Heart left ventricle (tissue), 16 donors: Measurements from ENCODE around the gene PTP4A1. TPM values are rescaled to one million over a fixed set of nuclear protein-coding genes. Genes with fewer than 3 reads are reported as not detected.

Source experiments
- ATAC-seq, 4 donors: fragments of 200-7000 bp; cut with Tn5 transposase; one replicate each; pipeline ENCODE4 v1.9.1; 2020 to 2022; ENCODE audit warnings: moderate library complexity in 4 of 4, mild to moderate bottlenecking in 3 of 4, moderate number of reproducible peaks in 1 of 4
- DNase-seq, 5 donors: peaks; one replicate each; pipeline ENCODE4 v3.0.0-alpha.2; 2020
- H3K27ac ChIP-seq, 12 donors: fragments of 200-600 bp; sonication (generic) in 4 of 12; one replicate each; pipeline versions ENCODE4 v1.5.0 to v1.8.0; 2016 to 2022; ENCODE audit warnings: mild to moderate bottlenecking in 2 of 12
- H3K27me3 ChIP-seq, 9 donors: fragments of 200-600 bp; sonication (generic) in 2 of 9; one replicate each; pipeline versions ENCODE4 v1.5.1 to v1.8.0; 2016 to 2022; ENCODE audit warnings: mild to moderate bottlenecking in 3 of 9
- H3K36me3 ChIP-seq, 9 donors: fragments of 200-600 bp; sonication (generic) in 2 of 9; one replicate each; pipeline versions ENCODE4 v1.5.0 to v1.8.0; 2018 to 2022; ENCODE audit warnings: mild to moderate bottlenecking in 2 of 9
- H3K4me1 ChIP-seq, 12 donors: fragments of 200-600 bp; sonication (generic) in 4 of 12; one replicate each; pipeline versions ENCODE4 v1.5.0 to v1.8.0; 2016 to 2022; ENCODE audit warnings: mild to moderate bottlenecking in 3 of 12
- H3K4me3 ChIP-seq, 12 donors: fragments of 200-600 bp; sonication (generic) in 4 of 12; one replicate each; pipeline versions ENCODE4 v1.5.0 to v1.8.0; 2017 to 2022; ENCODE audit warnings: mild to moderate bottlenecking in 9 of 12, moderate library complexity in 4 of 12
- H3K9me3 ChIP-seq, 12 donors: fragments of 200-600 bp; sonication (generic) in 4 of 12; one replicate each; pipeline versions ENCODE4 v1.5.0 to v1.8.0; 2016 to 2022; ENCODE audit warnings: mild to moderate bottlenecking in 1 of 12
- CTCF ChIP-seq, 12 donors: fragments of 200-600 bp; sonication (generic) in 4 of 12; IDR thresholded peaks; one replicate each; pipeline versions ENCODE4 v1.5.0 to v1.8.0; 2018 to 2022; ENCODE audit warnings: antibody characterized with exemption in 12 of 12, mild to moderate bottlenecking in 5 of 12
- POLR2A ChIP-seq, 2 donors: fragments of 450-650 bp; IDR thresholded peaks; one replicate each; pipeline ENCODE4 v1.6.1; 2017; ENCODE audit warnings: antibody characterized with exemption in 2 of 2, mild to moderate bottlenecking in 2 of 2, moderate library complexity in 2 of 2
- WGBS, 4 donors: extraction: QIAGEN DNeasy Blood & Tissue Kit in 2 of 4; methylation state at CpG; one replicate each; pipeline versions ENCODE4 v1.1.5 to v1.1.7; 2013 to 2018; 5-methylcytosine and 5-hydroxymethylcytosine counted together
- intact Hi-C, 10 donors: fragments of 100-400 bp; cut with DNase I; formaldehyde crosslinking; loops; one replicate each; pipeline versions ENCODE4 v1.11.1 to v1.14.2; 2022
- polyA plus RNA-seq, 2 donors: library from polyadenylated mRNA; stranded (reverse); fragments of 200-250 nt; gene quantifications; one replicate each; pipeline ENCODE4 v1.2.3, GENCODE V29; 2013
- total RNA-seq, 9 donors: library from RNA; depleted of rRNA in 2 of 9; stranded (reverse); fragments of >200 nt in 2 of 9; fragmentation: NEBNext Ultra II Directional in 3 of 9; extraction: Animal tissue kit (Norgen Biotek cat#: 25700) in 3 of 9; gene quantifications; one replicate each; pipeline versions ENCODE4 v1.1.0 to v1.2.4, GENCODE V29; 2016 to 2023
- donor health status: ischemic (EF 13 %, LVEDD 7.1; RV severe dilation, severe dysfunction).
- donor health status: healthy with polysubstance abuse.
- donor health status: DM: no; HTN: yes; CAD: no.
- donor health status: DM: no; HTN: no; CAD: no.
- donor health status: ischemic (EF 25% LVEDD 6.9; RV normal size, moderate dysfunction).
- donor health status: ischemic (EF 25% LVEDD 5.7; RV mildly dilated, moderate dysfunction).
- donor health status: healthy.
- donor health status: DM: yes; HTN: yes; CAD: no.
- donor health status: ischemic (EF 35%, LVEDD 5.7; RV mildly dilated, moderate dysfunction).
- donor health status: nonischemic (EF 11% LVEDD 7.7; RV severe dilation, severe dysfunction).
- donor health status: DM: yes; HTN: yes; CAD: no.
- donor health status: PGD.
- donor health status: ischemic (EF 29% LVEDD 5.4; RV normal size, mild dysfunction).
- donor health status: nonischemic (EF 23%, LVEDD 6.1; RV moderate dilation, normal function).

The PTP4A1 gene
- total and polyA plus RNA-seq, 11 donors, result 6.3 to 73.5 (median 40.6) TPM

GRCh38 chr6:63567966-63568365 lies 4.3 kb upstream of the PTP4A1 start:
- no peak for DNase-seq
- no peak for TF ChIP-seq CTCF (IDR thresholded peaks at IDR 0.05)
- TF ChIP-seq POLR2A (IDR thresholded peaks at IDR 0.05), result no peak
- Histone ChIP-seq H3K36me3 (no peaks in the 10 kb centered on the region), H3K27ac (no peak overlapping the region), H3K9me3 (peaks cover 0 to 11% (median 0%) of the 10 kb centered on the region in 12 donors), H3K4me1 (peaks cover 0 to 11% (median 6%) of the 10 kb centered on the region in 12 donors), H3K4me3 (no peak overlapping the region), H3K27me3 (no peaks in the 10 kb centered on the region)
- 87 to 95% (median 90%) methylated on average over 1 of the region's 1 CpG for WGBS, 4 donors
- ATAC-seq, result no peak
- intact Hi-C loops, result no loop called here

- 14 to 20% (median 19%) methylated on average over 20 of the region's 20 CpGs for WGBS, 4 donors
- Histone ChIP-seq H3K27me3 (no peaks in the 10 kb centered on the region), H3K9me3 (peaks cover 0 to 11% (median 0%) of the 10 kb centered on the region in 12 donors), H3K4me1 (peaks cover 0 to 32% (median 17%) of the 10 kb centered on the region in 12 donors), H3K36me3 (peaks cover 0 to 4% (median 2%) of the 10 kb centered on the region in 9 donors), H3K4me3 (peak overlapping the region; percentile 33 to 96 (median 92)), H3K27ac (peak overlapping the region in 10 of 12 donors; percentile 55 to 99 (median 99))
- peak in 3 of 5 donors; percentile 15 to 45 (median 32) for DNase-seq
- intact Hi-C loops, result loop anchor here in 8 of 10 donors (1.0 to 10.0 kb wide), 8 partner anchors 63 to 219 kb away; partner anchors contain the start of gene PHF3 (in 8 of the 8)
- TF ChIP-seq CTCF (IDR thresholded peaks at IDR 0.05), result no peak
- TF ChIP-seq POLR2A (IDR thresholded peaks at IDR 0.05), result no peak
- peak in 3 of 4 donors; percentile 3 to 6 (median 4) for ATAC-seq
These were observed 778 bp upstream of the PTP4A1 start for GRCh38 chr6:63571361-63572043.

- intact Hi-C loops, result loop anchor here in 8 of 10 donors (1.0 to 10.0 kb wide), 8 partner anchors 62 to 220 kb away; partner anchors contain the start of gene PHF3 (in 8 of the 8)
- ATAC-seq, result peak in 2 of 4 donors; percentile 9 to 21
These were observed 431 bp downstream of the PTP4A1 start for GRCh38 chr6:63572747-63573075.

More at GRCh38 chr6:63572747-63573075, 431 bp downstream of the PTP4A1 start:
- no peaks in the 10 kb centered on the region for H3K27me3 ChIP-seq
- peaks cover 0 to 17% (median 14%) of the 10 kb centered on the region in 9 donors for H3K36me3 ChIP-seq
- peaks cover 0 to 40% (median 17%) of the 10 kb centered on the region in 12 donors for H3K4me1 ChIP-seq
- peak overlapping the region; percentile 96 to 100 (median 99) for H3K27ac ChIP-seq
- H3K9me3 ChIP-seq, result peaks cover 0 to under 1% (median 0%) of the 10 kb centered on the region in 12 donors
- peak overlapping the region; percentile 76 to 96 (median 92) for H3K4me3 ChIP-seq
- peak in 1 of 5 donors; percentile 53 for DNase-seq
- no peak for TF ChIP-seq CTCF (IDR thresholded peaks at IDR 0.05)
- no peak for TF ChIP-seq POLR2A (IDR thresholded peaks at IDR 0.05)
- WGBS, 4 donors, result 0 to 1% (median 0%) methylated on average over 11 to 42 of the region's 42 CpGs
